Measurements from ENCODE around the gene SCN10A.

GRCh38 chr3:38837358-38837757 lies 21.3 kb upstream of the SCN10A start:
- TF ChIP-seq POLR2A (IDR thresholded peaks at IDR 0.05; ENCODE audit: low read depth, low read length) (no peak), TAF1 (IDR thresholded peaks at IDR 0.05; ENCODE audit: low read depth, low read length) (no peak), SPI1 (IDR thresholded peaks at IDR 0.05; ENCODE audit: low read depth, low read length) (no peak), POLR2AphosphoS5 (IDR thresholded peaks at IDR 0.05; ENCODE audit: low read depth, low read length) (no peak), PAX5 (IDR thresholded peaks at IDR 0.05; ENCODE audit: insufficient read depth, low read length, severe bottlenecking) (no peak)

Measured in GM12891 (cell line).